SK-N-SH (cell line): Measurements from ENCODE around the gene MYOZ2. TPM values are rescaled to one million over a fixed set of nuclear protein-coding genes. Genes with fewer than 3 reads are reported as not detected.
"Not testable (repeated sequence)": the region's sequence is repeated elsewhere in the genome, so short reads cannot be mapped to it uniquely, and the experiment has no call there.

Experiments used
- CTCF ChIA-PET: fragments of 300-600, 350-600 bp; formaldehyde crosslinking; extraction: SDS; loops from one replicate; lab custom pipeline; 2021; lab: Yijun Ruan, JAX
- POLR2A ChIA-PET: fragments of 350-600 bp; sonication (Branson Sonifier 250); formaldehyde crosslinking; extraction: SDS; loops from one replicate; lab custom pipeline; 2020; ENCODE audit warnings: antibody characterized with exemption, inconsistent platforms; lab: Yijun Ruan, JAX
- DNase-seq: peaks from one replicate; pipeline ENCODE4 v3.0.0; 2012
- H2AFZ ChIP-seq: fragments of 200-600 bp; sonication (generic); 2 replicates; pipeline ENCODE4 v1.8.1; 2016; ENCODE audit warnings: antibody characterized with exemption, mild to moderate bottlenecking, low read depth
- H3F3A ChIP-seq: fragments of 200-600 bp; sonication (generic); replicated peaks from 2 replicates; pipeline ENCODE3; 2016; ENCODE audit warnings: antibody characterized with exemption, mild to moderate bottlenecking; ENCODE audit not compliant: insufficient read depth
- H3K27ac ChIP-seq, 2 experiments: fragments of 200-500 bp in 1 of 2; fragments of 200-600 bp in 1 of 2; sonication (Bioruptor generic) in 1 of 2; sonication (generic), shearing (Covaris generic) in 1 of 2; 2 replicates each; pipeline versions ENCODE4 v1.5.1 to v1.6.1; 2014 to 2016; ENCODE audit warnings: low read depth in 2 of 2, inconsistent platforms in 1 of 2, low read length in 1 of 2, mild to moderate bottlenecking in 1 of 2, mixed read lengths in 1 of 2
- H3K27me3 ChIP-seq: fragments of 200-600 bp; sonication (generic), shearing (Covaris generic); 2 replicates; pipeline ENCODE4 v1.6.1; 2016; ENCODE audit warnings: mixed run types; ENCODE audit not compliant: insufficient read depth
- H3K36me3 ChIP-seq, 2 experiments: fragments of 200-500 bp in 1 of 2; fragments of 200-600 bp in 1 of 2; sonication (Bioruptor generic) in 1 of 2; sonication (generic) in 1 of 2; replicated peaks in 1 of 2; 2 replicates each; pipeline versions ENCODE3 to v1.5.1; 2014 to 2016; ENCODE audit warnings: low read length in 1 of 2, mild to moderate bottlenecking in 1 of 2; ENCODE audit not compliant: insufficient read depth in 2 of 2, control insufficient read depth in 1 of 2
- H3K4me1 ChIP-seq, 2 experiments: fragments of 200-500 bp in 1 of 2; fragments of 200-600 bp in 1 of 2; sonication (Bioruptor generic) in 1 of 2; sonication (generic), shearing (Covaris generic) in 1 of 2; 2 replicates each; pipeline versions ENCODE4 v1.5.1 to v1.6.1; 2014 to 2016; ENCODE audit warnings: low read depth in 1 of 2, low read length in 1 of 2, mixed run types in 1 of 2; ENCODE audit not compliant: insufficient read depth in 2 of 2, control insufficient read depth in 1 of 2
- H3K4me2 ChIP-seq: fragments of 200-600 bp; sonication (generic), shearing (Covaris generic); 2 replicates; pipeline ENCODE4 v1.6.1; 2017; ENCODE audit warnings: mixed run types
- H3K4me3 ChIP-seq, 2 experiments: fragments of 200-500 bp in 1 of 2; fragments of 200-600 bp in 1 of 2; sonication (Bioruptor generic) in 1 of 2; sonication (generic), shearing (Covaris generic) in 1 of 2; 2 replicates each; pipeline versions ENCODE4 v1.5.1 to v1.8.1; 2014 to 2016; ENCODE audit warnings: low read depth in 2 of 2, inconsistent platforms in 1 of 2, low read length in 1 of 2, mild to moderate bottlenecking in 1 of 2, mixed read lengths in 1 of 2, moderate library complexity in 1 of 2
- H3K79me2 ChIP-seq: fragments of 200-600 bp; sonication (generic); 2 replicates; pipeline ENCODE4 v1.8.1; 2017; ENCODE audit warnings: mild to moderate bottlenecking; ENCODE audit not compliant: insufficient read depth
- H3K9ac ChIP-seq: fragments of 200-600 bp; sonication (generic); 2 replicates; pipeline ENCODE4 v1.6.1; 2017; ENCODE audit warnings: mixed run types
- H3K9me2 ChIP-seq: fragments of 200-600 bp; sonication (generic); 2 replicates; pipeline ENCODE4 v1.6.1; 2017; ENCODE audit warnings: mixed run types
- H3K9me3 ChIP-seq: fragments of 200-600 bp; sonication (generic); 2 replicates; pipeline ENCODE4 v1.6.1; 2017; ENCODE audit warnings: mixed run types, mild to moderate bottlenecking, moderate library complexity
- H4K20me1 ChIP-seq: fragments of 200-600 bp; sonication (generic); 2 replicates; pipeline ENCODE4 v1.6.1; 2017; ENCODE audit warnings: mild to moderate bottlenecking, mixed run types; ENCODE audit not compliant: insufficient read depth
- CHD2 ChIP-seq: fragments of 150-350 bp; IDR thresholded peaks from 2 replicates; pipeline ENCODE4 v1.6.1; 2018; ENCODE audit warnings: low read length; ENCODE audit not compliant: partially characterized antibody
- CTCF ChIP-seq: fragments of 200-600 bp; sonication (generic); IDR thresholded peaks from 2 replicates; pipeline ENCODE4 v1.6.1; 2017; ENCODE audit warnings: antibody characterized with exemption, mild to moderate bottlenecking, moderate library complexity
- ELF1 ChIP-seq: IDR thresholded peaks from 2 replicates; pipeline ENCODE4 v1.4.0; 2012
- EZH2phosphoT487 ChIP-seq: fragments of 200-600 bp; sonication (generic); IDR thresholded peaks from 2 replicates; pipeline ENCODE4 v1.6.1; 2017; ENCODE audit warnings: low read depth, mixed run types, mild to moderate bottlenecking, antibody characterized with exemption, moderate library complexity, borderline replicate concordance
- FOSL2 ChIP-seq: IDR thresholded peaks from 2 replicates; pipeline ENCODE4 v1.4.0; 2012; ENCODE audit warnings: low read depth, mild to moderate bottlenecking, moderate library complexity, borderline replicate concordance
- FOXJ3 ChIP-seq: sonication (generic); formaldehyde crosslinking; IDR thresholded peaks from 2 replicates; pipeline ENCODE4 v1.5.1; 2020; ENCODE audit warnings: mild to moderate bottlenecking, missing genetic modification reagents
- FOXM1 ChIP-seq: IDR thresholded peaks from 2 replicates; pipeline ENCODE4 v1.4.0; 2012; ENCODE audit warnings: low read depth, mild to moderate bottlenecking
- GATA2 ChIP-seq: sonication (generic); formaldehyde crosslinking; IDR thresholded peaks from 2 replicates; pipeline ENCODE4 v1.5.0; 2020; ENCODE audit warnings: mild to moderate bottlenecking, missing genetic modification reagents
- IRF3 ChIP-seq: fragments of 150-350 bp; IDR thresholded peaks from 2 replicates; pipeline ENCODE4 v1.6.1; 2016; ENCODE audit warnings: mild to moderate bottlenecking, low read depth, low read length
- MAX ChIP-seq: IDR thresholded peaks from 2 replicates; pipeline ENCODE4 v1.4.0; 2012; ENCODE audit warnings: low read depth
- MEF2A ChIP-seq: IDR thresholded peaks from 2 replicates; pipeline ENCODE4 v1.4.0; 2012; ENCODE audit warnings: low read depth, borderline replicate concordance
- MXI1 ChIP-seq: IDR thresholded peaks from 2 replicates; pipeline ENCODE4 v1.6.1; 2012; ENCODE audit warnings: mild to moderate bottlenecking, low read depth, low read length, improper control_type of control experiment
- RAD21 ChIP-seq: IDR thresholded peaks from 2 replicates; pipeline ENCODE4 v1.6.1; 2012; ENCODE audit warnings: mild to moderate bottlenecking, low read length
- REST ChIP-seq: IDR thresholded peaks from 2 replicates; pipeline ENCODE4 v1.6.1; 2012; ENCODE audit warnings: mild to moderate bottlenecking, low read depth, low read length, moderate library complexity
- RXRA ChIP-seq: IDR thresholded peaks from 2 replicates; pipeline ENCODE4 v1.4.0; 2012; ENCODE audit warnings: low read depth, mild to moderate bottlenecking, borderline replicate concordance
- SMC3 ChIP-seq: IDR thresholded peaks from 2 replicates; pipeline ENCODE4 v1.6.1; 2012; ENCODE audit warnings: low read depth, low read length, improper control_type of control experiment
- TEAD4 ChIP-seq: IDR thresholded peaks from 2 replicates; pipeline ENCODE4 v1.4.0; 2012; ENCODE audit warnings: mild to moderate bottlenecking, borderline replicate concordance; ENCODE audit not compliant: insufficient read depth
- USF1 ChIP-seq: IDR thresholded peaks from 2 replicates; pipeline ENCODE4 v1.4.0; 2012; ENCODE audit warnings: low read depth, borderline replicate concordance
- USF2 ChIP-seq: fragments of 150-350 bp; IDR thresholded peaks from 2 replicates; pipeline ENCODE4 v1.6.1; 2017; ENCODE audit warnings: antibody characterized with exemption, low read length, low read depth, borderline replicate concordance
- WGBS: methylation state at CpG from one replicate; pipeline ENCODE4 v1.1.6; 2017; ENCODE audit warnings: low lambda C conversion rate; 5-methylcytosine and 5-hydroxymethylcytosine counted together
- polyA plus RNA-seq, 3 experiments: library from polyadenylated mRNA; depleted of rRNA; stranded (reverse); fragments of >200 nt; gene quantifications; 2 replicates each; pipeline ENCODE4 v1.2.3, GENCODE V29; 2012

MYOZ2 gene
- polyA plus RNA-seq, 1 of the 3 experiments (the other 2 are of a cell fraction) = 0.26 TPM

GRCh38 chr4:119142833-119143232 is 7.2 kb downstream of the MYOZ2 start:
- ChIA-PET CTCF (no interaction called here), POLR2A (no interaction called here)
- Histone ChIP-seq H3K27me3 (no peaks in the 10 kb centered on the region), H3K36me3 (no peaks in the 10 kb centered on the region), H3K9me2 (no peaks in the 10 kb centered on the region), H2AFZ (no peak overlapping the region), H3K79me2 (no peaks in the 10 kb centered on the region), H3K9ac (no peak overlapping the region), H3K4me2 (no peak overlapping the region), H3K4me1 (peaks cover 0 to 9% of the 10 kb centered on the region in 2 experiments; a peak in 2 of 4 replicates), H3K9me3 (no peaks in the 10 kb centered on the region), H3K4me3 (no peak overlapping the region), H4K20me1 (no peaks in the 10 kb centered on the region), H3K27ac (no peak overlapping the region), H3F3A (no peaks in the 10 kb centered on the region)
- DNase-seq = no peak
- TF ChIP-seq CHD2 (no peak), MEF2A (no peak), USF2 (no peak), IRF3 (no peak), GATA2 (CRISPR knock-in tag) (no peak), FOXJ3 (CRISPR knock-in tag) (no peak), FOXM1 (no peak), EZH2phosphoT487 (no peak), RXRA (no peak), RAD21 (no peak), CTCF (no peak), REST (no peak), TEAD4 (no peak), SMC3 (no peak), USF1 (no peak), FOSL2 (no peak), MXI1 (no peak), MAX (no peak), ELF1 (no peak)

GRCh38 chr4:119143341-119143740 is 7.7 kb downstream of the MYOZ2 start:
- H3K9me3 ChIP-seq, H3K27ac ChIP-seq, POLR2A ChIA-PET, H2AFZ ChIP-seq, H3K4me1 ChIP-seq, H3F3A ChIP-seq, DNase-seq, H3K36me3 ChIP-seq, H3K27me3 ChIP-seq, H3K9me2 ChIP-seq, H4K20me1 ChIP-seq, H3K79me2 ChIP-seq, H3K9ac ChIP-seq, H3K4me2 ChIP-seq, H3K4me3 ChIP-seq: not testable (repeated sequence)
- CTCF ChIA-PET = interaction anchor here (0.6 kb wide), 1 partner anchor 20 kb away, joined by 4 read pairs; no protein-coding TSS in a partner anchor
- WGBS = 98% methylated on average over 10 of the region's 10 CpGs
